B cell (primary cell): ENCODE data around the gene DYNC2I2.

Source experiments
- EZH2 ChIP-seq: IDR thresholded peaks from 2 replicates; pipeline ENCODE4 v1.6.1; 2012; ENCODE audit warnings: borderline replicate concordance, low read depth, mild to moderate bottlenecking, moderate library complexity, low read length; ENCODE audit not compliant: insufficient read depth, poor library complexity, severe bottlenecking
- TF ChIP-seq, protein P1 (sequence below): fragments of 200-600 bp; IDR thresholded peaks from one replicate; pipeline ENCODE4 v1.8.0; 2022; ENCODE audit warnings: antibody characterized with exemption, mild to moderate bottlenecking

DNA sequence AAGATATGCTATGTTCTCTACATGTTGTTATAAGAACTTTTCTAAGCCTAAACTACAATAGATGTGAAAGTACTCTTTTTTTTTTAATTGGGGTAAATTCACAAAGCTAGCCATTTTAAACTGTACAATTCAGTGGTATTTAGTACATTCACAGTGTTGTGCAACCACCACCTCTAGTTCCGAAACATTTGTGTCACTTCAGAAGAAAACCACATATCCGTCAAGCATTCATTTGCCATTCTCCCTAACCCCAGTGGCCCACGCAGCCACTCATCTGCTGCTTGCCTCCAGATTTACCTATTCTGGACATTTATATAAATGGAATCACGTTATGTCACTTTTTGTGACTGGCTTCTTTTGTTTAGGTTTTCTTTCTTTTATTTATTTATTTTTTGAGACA, 61.2 kb downstream of the DYNC2I2 start:
- TF ChIP-seq, protein P1, sequence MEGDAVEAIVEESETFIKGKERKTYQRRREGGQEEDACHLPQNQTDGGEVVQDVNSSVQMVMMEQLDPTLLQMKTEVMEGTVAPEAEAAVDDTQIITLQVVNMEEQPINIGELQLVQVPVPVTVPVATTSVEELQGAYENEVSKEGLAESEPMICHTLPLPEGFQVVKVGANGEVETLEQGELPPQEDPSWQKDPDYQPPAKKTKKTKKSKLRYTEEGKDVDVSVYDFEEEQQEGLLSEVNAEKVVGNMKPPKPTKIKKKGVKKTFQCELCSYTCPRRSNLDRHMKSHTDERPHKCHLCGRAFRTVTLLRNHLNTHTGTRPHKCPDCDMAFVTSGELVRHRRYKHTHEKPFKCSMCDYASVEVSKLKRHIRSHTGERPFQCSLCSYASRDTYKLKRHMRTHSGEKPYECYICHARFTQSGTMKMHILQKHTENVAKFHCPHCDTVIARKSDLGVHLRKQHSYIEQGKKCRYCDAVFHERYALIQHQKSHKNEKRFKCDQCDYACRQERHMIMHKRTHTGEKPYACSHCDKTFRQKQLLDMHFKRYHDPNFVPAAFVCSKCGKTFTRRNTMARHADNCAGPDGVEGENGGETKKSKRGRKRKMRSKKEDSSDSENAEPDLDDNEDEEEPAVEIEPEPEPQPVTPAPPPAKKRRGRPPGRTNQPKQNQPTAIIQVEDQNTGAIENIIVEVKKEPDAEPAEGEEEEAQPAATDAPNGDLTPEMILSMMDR = no peak
- TF ChIP-seq EZH2 = no peak
